ENCODE data around the gene KRT86.

Gene KRT86

GRCh38 chr12:52323416-52324152, 49.1 kb downstream of the KRT86 start:
- TF ChIP-seq ZNF274 (IDR thresholded peaks at IDR 0.05; ENCODE audit: low read depth, low read length), result no peak
- no peak overlapping the region for H3K4me3 ChIP-seq (ENCODE audit: low read length)

- H3K4me3 ChIP-seq (ENCODE audit: low read length), result no peak overlapping the region
- TF ChIP-seq ZNF274 (IDR thresholded peaks at IDR 0.05; ENCODE audit: low read depth, low read length), result no peak
These were observed 49.7 kb downstream of the KRT86 start for GRCh38 chr12:52324153-52324444.

GRCh38 chr12:52327052-52327829, 52.8 kb downstream of the KRT86 start:
- no peak overlapping the region for H3K4me3 ChIP-seq (ENCODE audit: low read length)
- TF ChIP-seq ZNF274 (IDR thresholded peaks at IDR 0.05; ENCODE audit: low read depth, low read length), result no peak

- TF ChIP-seq ZNF274 (IDR thresholded peaks at IDR 0.05; ENCODE audit: low read depth, low read length), result no peak
These were observed 53.5 kb downstream of the KRT86 start for GRCh38 chr12:52327830-52328500.

GRCh38 chr12:52331039-52331438, 56.6 kb downstream of the KRT86 start:
- no peak overlapping the region for H3K4me3 ChIP-seq (ENCODE audit: low read length)
- no peak for TF ChIP-seq ZNF274 (IDR thresholded peaks at IDR 0.05; ENCODE audit: low read depth, low read length)

More at GRCh38 chr12:52327830-52328500, 53.5 kb downstream of the KRT86 start:
- no peak overlapping the region for H3K4me3 ChIP-seq (ENCODE audit: low read length)

- TF ChIP-seq ZNF274 (IDR thresholded peaks at IDR 0.05; ENCODE audit: low read depth, low read length), result no peak
- no peak overlapping the region for H3K4me3 ChIP-seq (ENCODE audit: low read length)
These were observed 57.4 kb downstream of the KRT86 start for GRCh38 chr12:52331833-52332232.

GRCh38 chr12:52332381-52332780, 57.9 kb downstream of the KRT86 start:
- no peak overlapping the region for H3K4me3 ChIP-seq (ENCODE audit: low read length)
- no peak for TF ChIP-seq ZNF274 (IDR thresholded peaks at IDR 0.05; ENCODE audit: low read depth, low read length)

GRCh38 chr12:52333321-52333720, 58.9 kb downstream of the KRT86 start:
- H3K4me3 ChIP-seq (ENCODE audit: low read length), result no peak overlapping the region
- TF ChIP-seq ZNF274 (IDR thresholded peaks at IDR 0.05; ENCODE audit: low read depth, low read length), result no peak

GRCh38 chr12:52334185-52334584, 59.7 kb downstream of the KRT86 start:
- no peak for TF ChIP-seq ZNF274 (IDR thresholded peaks at IDR 0.05; ENCODE audit: low read depth, low read length)
- no peak overlapping the region for H3K4me3 ChIP-seq (ENCODE audit: low read length)

GRCh38 chr12:52335598-52336262, 61.3 kb downstream of the KRT86 start:
- TF ChIP-seq ZNF274 (IDR thresholded peaks at IDR 0.05; ENCODE audit: low read depth, low read length), result no peak
- H3K4me3 ChIP-seq (ENCODE audit: low read length), result no peak overlapping the region

- no peak overlapping the region for H3K4me3 ChIP-seq (ENCODE audit: low read length)
- no peak for TF ChIP-seq ZNF274 (IDR thresholded peaks at IDR 0.05; ENCODE audit: low read depth, low read length)
These were observed 62.2 kb downstream of the KRT86 start for GRCh38 chr12:52336641-52337040.

- TF ChIP-seq ZNF274 (IDR thresholded peaks at IDR 0.05; ENCODE audit: low read depth, low read length), result no peak
- no peak overlapping the region for H3K4me3 ChIP-seq (ENCODE audit: low read length)
These were observed 62.6 kb downstream of the KRT86 start for GRCh38 chr12:52337054-52337453.

- H3K4me3 ChIP-seq (ENCODE audit: low read length), result no peak overlapping the region
- TF ChIP-seq ZNF274 (IDR thresholded peaks at IDR 0.05; ENCODE audit: low read depth, low read length), result no peak
These were observed 64.0 kb downstream of the KRT86 start for GRCh38 chr12:52338241-52338960.

Measured in GM08714 (cell line).